Fibroblast of lung (primary cell): ENCODE results near the gene SPON2. TPM values are rescaled to one million over a fixed set of nuclear protein-coding genes. Genes with fewer than 3 reads are reported as not detected.
A peak's percentile ranks its signal among the peaks of the same experiment; 100 is the strongest.
"Not testable (repeated sequence)": the region's sequence is repeated elsewhere in the genome, so short reads cannot be mapped to it uniquely, and the experiment has no call there.

ENCODE experiments used
- DNase-seq, 2 donors: peaks; one replicate each; pipeline versions ENCODE4 v3.0.0 to v3.0.0-alpha.2; 2010; ENCODE audit warnings: low read depth in 2 of 2
- H2AFZ ChIP-seq: 2 replicates; pipeline ENCODE4 v1.5.1; 2012; ENCODE audit warnings: low read length, control low read depth, inconsistent platforms
- H3K27ac ChIP-seq: 2 replicates; pipeline ENCODE4 v1.5.1; 2011; ENCODE audit warnings: low read length, control low read depth; ENCODE audit not compliant: insufficient read depth
- H3K27me3 ChIP-seq: 2 replicates; pipeline ENCODE4 v1.5.1; 2011; ENCODE audit warnings: mild to moderate bottlenecking, low read length; ENCODE audit not compliant: control insufficient read depth, insufficient read depth
- H3K36me3 ChIP-seq: 2 replicates; pipeline ENCODE4 v1.5.1; 2011; ENCODE audit warnings: low read length; ENCODE audit not compliant: control insufficient read depth, insufficient read depth
- H3K4me1 ChIP-seq: 2 replicates; pipeline ENCODE4 v1.5.1; 2011; ENCODE audit warnings: low read length; ENCODE audit not compliant: control insufficient read depth, insufficient read depth; ENCODE audit errors: extremely low read depth
- H3K4me2 ChIP-seq: 2 replicates; pipeline ENCODE4 v1.5.1; 2011; ENCODE audit warnings: low read length, control low read depth; ENCODE audit not compliant: insufficient read depth; ENCODE audit errors: extremely low read depth
- H3K4me3 ChIP-seq, 4 experiments: fragments of 200-600 bp in 1 of 4; sonication (generic) in 1 of 4; replicated peaks in 1 of 4; 2 replicates each; pipeline ENCODE4 v1.5.1; 2011 to 2016; ENCODE audit warnings: low read length in 4 of 4, low read depth in 3 of 4, mild to moderate bottlenecking in 3 of 4, control low read depth in 2 of 4, inconsistent platforms in 1 of 4, mixed read lengths in 1 of 4; ENCODE audit not compliant: insufficient read depth in 1 of 4; ENCODE audit errors: control extremely low read depth in 1 of 4
- H3K79me2 ChIP-seq: 2 replicates; pipeline ENCODE4 v1.5.1; 2012; ENCODE audit warnings: mild to moderate bottlenecking, low read length, inconsistent platforms; ENCODE audit not compliant: control insufficient read depth, insufficient read depth
- H3K9ac ChIP-seq: 2 replicates; pipeline ENCODE4 v1.5.1; 2011; ENCODE audit warnings: mild to moderate bottlenecking, low read length, control low read depth; ENCODE audit not compliant: insufficient read depth
- H3K9me3 ChIP-seq: 2 replicates; pipeline ENCODE4 v1.5.1; 2012; ENCODE audit warnings: low read depth, low read length; ENCODE audit not compliant: control insufficient read depth, insufficient read depth
- H4K20me1 ChIP-seq: 2 replicates; pipeline ENCODE4 v1.5.1; 2011; ENCODE audit warnings: low read length; ENCODE audit not compliant: control insufficient read depth, insufficient read depth; ENCODE audit errors: extremely low read depth
- EZH2 ChIP-seq: IDR thresholded peaks from 2 replicates; pipeline ENCODE4 v1.5.1; 2012; ENCODE audit warnings: low read length, control low read depth, mild to moderate bottlenecking; ENCODE audit errors: missing control alignments
- polyA plus RNA-seq, 2 donors: library from polyadenylated mRNA; depleted of rRNA in 1 of 2; stranded (reverse) in 1 of 2; unstranded in 1 of 2; fragments of >200 nt; gene quantifications; 2 replicates each; pipeline ENCODE4 v1.2.1, GENCODE V29; 2011 to 2012; ENCODE audit warnings: missing spikeins in 1 of 2
- total RNA-seq: library from RNA; depleted of rRNA; stranded (reverse); fragments of >200 nt; gene quantifications from 2 replicates; pipeline ENCODE4 v1.2.1, GENCODE V29; 2014
- TF ChIP-seq, protein P1 (sequence below), 2 donors: IDR thresholded peaks in 1 of 2; conservative IDR thresholded peaks in 1 of 2; 1 replicate in 1 of 2; 2 replicates in 1 of 2; pipeline ENCODE4 v1.5.1; 2011 to 2012; ENCODE audit warnings: low read length in 2 of 2, control low read depth in 1 of 2, inconsistent platforms in 1 of 2, low read depth in 1 of 2, mild to moderate bottlenecking in 1 of 2

The SPON2 gene
- total and polyA plus RNA-seq, 2 donors (not counting 1 experiment from before 2014, with no cell fraction given), result 179 to 367 TPM

DNA sequence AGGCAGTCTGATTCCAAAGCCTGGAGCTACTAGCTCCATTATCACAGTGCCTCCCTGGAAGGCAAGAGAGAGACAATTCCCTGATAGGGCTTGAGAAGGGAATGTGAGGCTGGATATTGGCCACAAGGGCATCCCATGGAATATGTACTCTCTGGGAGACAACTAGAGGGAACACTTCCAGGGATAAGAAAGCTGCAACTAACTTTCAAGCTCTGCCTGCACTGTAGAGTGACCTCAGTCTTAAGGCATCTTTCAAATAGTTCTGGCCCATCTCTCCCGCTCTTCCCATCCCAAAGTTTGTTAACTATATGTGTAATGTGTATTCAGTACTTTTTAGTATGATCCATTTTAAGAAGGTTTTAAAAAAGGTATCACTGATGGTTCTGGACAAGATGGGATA lies 45.9 kb downstream of the SPON2 start:
- Histone ChIP-seq H3K27me3 (peaks cover 2% of the 10 kb centered on the region), H3K4me2 (no peak overlapping the region), H4K20me1 (no peaks in the 10 kb centered on the region), H3K9ac (no peak overlapping the region), H3K27ac (no peak overlapping the region), H3K4me3 (no peak overlapping the region), H3K36me3 (no peaks in the 10 kb centered on the region), H3K9me3 (no peaks in the 10 kb centered on the region), H3K79me2 (no peaks in the 10 kb centered on the region), H3K4me1 (no peaks in the 10 kb centered on the region), H2AFZ (no peak overlapping the region)
- DNase-seq, result peak; percentile 4 to 36
- no peak for TF ChIP-seq EZH2
- TF ChIP-seq, protein P1, sequence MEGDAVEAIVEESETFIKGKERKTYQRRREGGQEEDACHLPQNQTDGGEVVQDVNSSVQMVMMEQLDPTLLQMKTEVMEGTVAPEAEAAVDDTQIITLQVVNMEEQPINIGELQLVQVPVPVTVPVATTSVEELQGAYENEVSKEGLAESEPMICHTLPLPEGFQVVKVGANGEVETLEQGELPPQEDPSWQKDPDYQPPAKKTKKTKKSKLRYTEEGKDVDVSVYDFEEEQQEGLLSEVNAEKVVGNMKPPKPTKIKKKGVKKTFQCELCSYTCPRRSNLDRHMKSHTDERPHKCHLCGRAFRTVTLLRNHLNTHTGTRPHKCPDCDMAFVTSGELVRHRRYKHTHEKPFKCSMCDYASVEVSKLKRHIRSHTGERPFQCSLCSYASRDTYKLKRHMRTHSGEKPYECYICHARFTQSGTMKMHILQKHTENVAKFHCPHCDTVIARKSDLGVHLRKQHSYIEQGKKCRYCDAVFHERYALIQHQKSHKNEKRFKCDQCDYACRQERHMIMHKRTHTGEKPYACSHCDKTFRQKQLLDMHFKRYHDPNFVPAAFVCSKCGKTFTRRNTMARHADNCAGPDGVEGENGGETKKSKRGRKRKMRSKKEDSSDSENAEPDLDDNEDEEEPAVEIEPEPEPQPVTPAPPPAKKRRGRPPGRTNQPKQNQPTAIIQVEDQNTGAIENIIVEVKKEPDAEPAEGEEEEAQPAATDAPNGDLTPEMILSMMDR (conservative IDR thresholded peaks at IDR 0.05 in 1 of 2, IDR thresholded peaks at IDR 0.05 in 1 of 2; ENCODE audit: low read depth in 1 of 2, low read length in 2 of 2), result no peak

DNA sequence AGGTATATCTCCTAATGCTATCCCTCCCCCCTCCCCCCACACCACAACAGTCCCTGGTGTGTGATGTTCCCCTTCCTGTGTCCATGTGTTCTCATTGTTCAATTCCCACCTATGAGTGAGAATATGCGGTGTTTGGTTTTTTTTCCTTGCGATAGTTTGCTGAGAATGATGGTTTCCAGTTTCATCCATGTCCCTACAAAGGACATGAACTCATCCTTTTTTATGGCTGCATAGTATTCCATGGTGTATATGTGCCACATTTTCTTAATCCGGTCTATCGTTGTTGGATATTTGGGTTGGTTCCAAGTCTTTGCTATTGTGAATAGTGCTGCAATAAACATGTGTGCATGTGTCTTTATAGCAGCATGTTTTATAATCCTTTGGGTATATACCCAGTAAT lies 46.9 kb downstream of the SPON2 start:
- H3K4me3 ChIP-seq, H3K27me3 ChIP-seq, H4K20me1 ChIP-seq, H3K79me2 ChIP-seq, H2AFZ ChIP-seq, H3K9ac ChIP-seq, H3K27ac ChIP-seq, H3K4me2 ChIP-seq, H3K4me1 ChIP-seq, H3K9me3 ChIP-seq, DNase-seq, H3K36me3 ChIP-seq: not testable (repeated sequence)

DNA sequence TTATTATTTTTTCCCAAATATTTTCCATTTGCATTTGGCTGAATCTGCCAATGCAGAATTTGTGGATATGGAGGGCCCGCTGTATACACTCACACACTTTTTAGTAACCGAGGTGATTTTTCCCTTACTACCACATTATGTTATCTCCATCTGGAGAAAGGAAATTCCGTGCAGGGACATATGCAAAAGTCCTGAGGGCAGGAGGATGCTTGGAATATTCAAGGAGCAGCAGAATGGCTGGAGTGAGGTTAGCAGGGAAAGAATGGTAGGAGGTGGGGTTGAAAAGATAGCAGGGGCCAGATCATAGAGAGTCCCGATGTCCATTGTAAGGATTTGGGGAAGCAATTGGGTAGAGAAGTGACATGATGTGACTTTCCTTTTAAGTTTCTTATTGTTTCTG lies 47.6 kb downstream of the SPON2 start:
- H3K9ac ChIP-seq, result no peak overlapping the region
- no peaks in the 10 kb centered on the region for H3K9me3 ChIP-seq
- DNase-seq, result no peak
- no peaks in the 10 kb centered on the region for H4K20me1 ChIP-seq
- no peaks in the 10 kb centered on the region for H3K4me1 ChIP-seq
- H3K36me3 ChIP-seq, result no peaks in the 10 kb centered on the region
- H3K4me2 ChIP-seq, result no peak overlapping the region
- TF ChIP-seq, protein P1 (conservative IDR thresholded peaks at IDR 0.05 in 1 of 2, IDR thresholded peaks at IDR 0.05 in 1 of 2; ENCODE audit: low read depth in 1 of 2, low read length in 2 of 2), result no peak
- TF ChIP-seq EZH2, result no peak
- no peaks in the 10 kb centered on the region for H3K79me2 ChIP-seq
- H3K27me3 ChIP-seq, result peaks cover 2% of the 10 kb centered on the region
- no peak overlapping the region for H3K27ac ChIP-seq
- no peak overlapping the region for H2AFZ ChIP-seq
- H3K4me3 ChIP-seq, result no peak overlapping the region

DNA sequence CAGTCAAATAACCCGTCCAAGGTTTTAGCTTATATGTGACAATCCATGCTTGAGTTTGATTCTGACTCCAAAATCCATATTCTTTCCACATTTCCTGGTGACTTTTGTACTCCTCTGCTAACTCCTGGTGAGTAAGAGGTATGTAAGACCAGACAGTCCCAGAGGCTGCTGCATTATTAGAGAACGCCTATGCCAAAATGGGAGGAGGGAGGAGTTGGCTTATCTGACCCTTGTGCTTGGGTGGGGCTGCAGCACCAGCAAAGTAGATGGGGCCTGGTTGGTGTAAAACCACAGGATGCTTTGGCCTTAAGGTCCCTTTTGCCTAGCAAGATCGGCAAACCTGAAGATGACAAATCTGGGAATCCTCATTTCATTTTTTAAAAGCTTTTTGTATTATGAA lies 49.9 kb downstream of the SPON2 start:
- Histone ChIP-seq H3K79me2 (no peaks in the 10 kb centered on the region), H3K36me3 (no peaks in the 10 kb centered on the region), H3K9me3 (no peaks in the 10 kb centered on the region), H3K27ac (no peak overlapping the region), H4K20me1 (no peaks in the 10 kb centered on the region), H3K4me3 (no peak overlapping the region), H2AFZ (no peak overlapping the region), H3K9ac (no peak overlapping the region), H3K4me2 (no peak overlapping the region), H3K4me1 (no peaks in the 10 kb centered on the region), H3K27me3 (peaks cover 2% of the 10 kb centered on the region)
- TF ChIP-seq EZH2, result no peak
- TF ChIP-seq, protein P1 (conservative IDR thresholded peaks at IDR 0.05 in 1 of 2, IDR thresholded peaks at IDR 0.05 in 1 of 2; ENCODE audit: low read depth in 1 of 2, low read length in 2 of 2), result no peak
- DNase-seq, result no peak
